OCI-LY1 (cell line): ENCODE results near the gene ZNF366.

Experiments
- EZH2 ChIP-seq: fragments of 200-600 bp; sonication (generic), shearing (Covaris generic); IDR thresholded peaks from 2 replicates; pipeline ENCODE4 v1.8.0; 2017; ENCODE audit warnings: borderline replicate concordance, mixed run types, mild to moderate bottlenecking, antibody characterized with exemption, low read length, moderate library complexity, mixed read lengths
- TF ChIP-seq, protein P1 (sequence below): fragments of 200-600 bp; sonication (generic), shearing (Covaris generic); IDR thresholded peaks from 2 replicates; pipeline ENCODE4 v1.5.1; 2017; ENCODE audit warnings: mild to moderate bottlenecking, antibody characterized with exemption, low read length, moderate library complexity, mixed read lengths

DNA sequence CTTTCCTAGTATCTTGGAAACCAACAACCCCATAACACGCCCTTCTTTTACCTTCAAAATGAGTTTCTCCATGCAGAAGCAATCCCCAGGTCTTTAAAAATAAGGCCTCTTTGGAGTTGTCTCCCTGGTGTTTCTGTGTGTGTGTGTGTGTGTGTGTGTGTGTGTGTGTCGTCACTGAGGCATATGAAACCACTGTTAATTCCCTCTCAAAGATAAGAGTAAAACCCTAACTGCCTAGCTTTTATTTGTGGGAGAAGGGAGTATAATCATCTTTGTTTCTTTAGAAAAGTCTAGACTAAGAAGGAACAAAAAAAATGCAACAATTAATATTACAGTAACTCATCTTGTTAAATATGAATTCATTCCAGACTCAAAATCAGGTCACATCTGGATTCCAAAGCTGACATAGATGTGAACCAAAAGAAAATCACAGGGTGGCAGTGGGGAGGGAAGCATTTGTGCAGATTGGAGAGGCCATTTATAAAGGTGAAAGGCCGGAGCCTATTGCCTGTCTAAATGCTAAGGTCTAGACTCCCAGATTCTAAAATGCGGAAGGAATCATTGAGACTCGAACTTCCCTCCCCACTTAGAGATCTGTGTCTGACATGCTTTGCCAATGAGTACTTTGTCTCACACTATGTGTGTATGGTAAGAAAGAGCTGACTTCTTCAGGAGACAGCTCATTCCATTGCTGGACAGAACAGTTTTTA, 91.4 kb downstream of the ZNF366 start:
- TF ChIP-seq, protein P1, sequence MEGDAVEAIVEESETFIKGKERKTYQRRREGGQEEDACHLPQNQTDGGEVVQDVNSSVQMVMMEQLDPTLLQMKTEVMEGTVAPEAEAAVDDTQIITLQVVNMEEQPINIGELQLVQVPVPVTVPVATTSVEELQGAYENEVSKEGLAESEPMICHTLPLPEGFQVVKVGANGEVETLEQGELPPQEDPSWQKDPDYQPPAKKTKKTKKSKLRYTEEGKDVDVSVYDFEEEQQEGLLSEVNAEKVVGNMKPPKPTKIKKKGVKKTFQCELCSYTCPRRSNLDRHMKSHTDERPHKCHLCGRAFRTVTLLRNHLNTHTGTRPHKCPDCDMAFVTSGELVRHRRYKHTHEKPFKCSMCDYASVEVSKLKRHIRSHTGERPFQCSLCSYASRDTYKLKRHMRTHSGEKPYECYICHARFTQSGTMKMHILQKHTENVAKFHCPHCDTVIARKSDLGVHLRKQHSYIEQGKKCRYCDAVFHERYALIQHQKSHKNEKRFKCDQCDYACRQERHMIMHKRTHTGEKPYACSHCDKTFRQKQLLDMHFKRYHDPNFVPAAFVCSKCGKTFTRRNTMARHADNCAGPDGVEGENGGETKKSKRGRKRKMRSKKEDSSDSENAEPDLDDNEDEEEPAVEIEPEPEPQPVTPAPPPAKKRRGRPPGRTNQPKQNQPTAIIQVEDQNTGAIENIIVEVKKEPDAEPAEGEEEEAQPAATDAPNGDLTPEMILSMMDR: no peak
- TF ChIP-seq EZH2: no peak
